Stimulated activated CD8-positive, alpha-beta memory T cell treated with anti-CD3 and anti-CD28 coated beads, Interleukin-2, amount 100 ng/mL, for 1 hour (primary cell): ENCODE data around the gene EGFL8.
A peak's percentile ranks its signal among the peaks of the same experiment; 100 is the strongest.

Source experiments
- DNase-seq, 2 donors: peaks; one replicate each; pipeline ENCODE4 v3.0.0-alpha.2; 2020; ENCODE audit warnings: low read depth in 2 of 2

EGFL8 gene

DNA sequence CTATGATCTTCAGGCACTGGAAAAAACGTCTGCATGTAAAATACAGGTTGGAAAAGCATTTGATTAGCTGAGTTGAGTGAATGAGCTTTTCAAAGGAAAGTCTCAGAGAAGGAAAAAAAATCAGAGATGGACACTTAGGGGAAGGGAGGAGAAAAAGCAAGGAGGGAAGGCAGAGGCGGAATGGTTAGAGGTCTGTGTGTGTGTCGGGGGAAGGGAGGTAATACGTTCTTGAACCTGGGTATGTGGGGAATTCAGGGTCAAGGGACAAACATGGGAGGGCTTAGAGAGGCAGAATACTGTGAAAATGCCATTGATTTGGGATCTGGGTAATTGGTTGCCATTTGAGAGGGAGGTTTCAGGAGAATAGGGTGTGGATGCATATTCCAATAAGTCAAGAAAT is 17.7 kb upstream of the EGFL8 start:
- DNase-seq = no peak

DNA sequence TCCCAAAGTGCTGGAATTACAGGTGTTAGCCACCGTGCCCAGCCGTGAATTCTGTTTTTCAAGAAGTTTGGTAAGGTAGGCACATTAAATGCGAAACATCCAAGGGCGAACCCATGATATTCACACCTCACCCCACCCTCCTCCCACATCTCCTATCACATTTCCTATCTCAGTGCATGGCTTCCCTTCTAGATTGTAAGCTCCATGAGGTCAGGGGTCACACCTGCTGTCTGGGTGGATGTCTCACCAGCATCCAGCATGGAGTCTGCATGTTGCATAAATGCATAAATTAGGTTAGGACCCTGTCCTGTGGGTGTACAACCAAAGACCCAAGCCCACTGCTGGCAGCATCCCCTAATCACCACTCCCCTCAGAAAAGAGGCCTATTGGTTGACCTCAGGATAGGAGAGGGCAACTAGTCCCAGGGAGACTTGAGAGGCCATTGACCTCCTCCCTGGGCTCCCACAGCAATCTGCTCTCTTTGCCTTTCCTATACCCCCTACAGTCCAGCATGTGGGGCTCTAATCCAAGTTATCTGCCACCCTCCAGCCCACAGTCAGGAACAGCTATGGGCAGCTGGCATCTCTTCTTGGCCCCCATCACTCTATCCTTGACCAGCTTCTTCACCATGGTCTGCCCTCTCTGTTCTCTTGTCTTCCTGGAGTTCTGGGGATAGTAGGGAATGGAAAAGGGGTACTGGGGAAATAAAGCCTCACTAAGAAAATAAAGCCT is 16.8 kb upstream of the EGFL8 start:
- DNase-seq = no peak

DNA sequence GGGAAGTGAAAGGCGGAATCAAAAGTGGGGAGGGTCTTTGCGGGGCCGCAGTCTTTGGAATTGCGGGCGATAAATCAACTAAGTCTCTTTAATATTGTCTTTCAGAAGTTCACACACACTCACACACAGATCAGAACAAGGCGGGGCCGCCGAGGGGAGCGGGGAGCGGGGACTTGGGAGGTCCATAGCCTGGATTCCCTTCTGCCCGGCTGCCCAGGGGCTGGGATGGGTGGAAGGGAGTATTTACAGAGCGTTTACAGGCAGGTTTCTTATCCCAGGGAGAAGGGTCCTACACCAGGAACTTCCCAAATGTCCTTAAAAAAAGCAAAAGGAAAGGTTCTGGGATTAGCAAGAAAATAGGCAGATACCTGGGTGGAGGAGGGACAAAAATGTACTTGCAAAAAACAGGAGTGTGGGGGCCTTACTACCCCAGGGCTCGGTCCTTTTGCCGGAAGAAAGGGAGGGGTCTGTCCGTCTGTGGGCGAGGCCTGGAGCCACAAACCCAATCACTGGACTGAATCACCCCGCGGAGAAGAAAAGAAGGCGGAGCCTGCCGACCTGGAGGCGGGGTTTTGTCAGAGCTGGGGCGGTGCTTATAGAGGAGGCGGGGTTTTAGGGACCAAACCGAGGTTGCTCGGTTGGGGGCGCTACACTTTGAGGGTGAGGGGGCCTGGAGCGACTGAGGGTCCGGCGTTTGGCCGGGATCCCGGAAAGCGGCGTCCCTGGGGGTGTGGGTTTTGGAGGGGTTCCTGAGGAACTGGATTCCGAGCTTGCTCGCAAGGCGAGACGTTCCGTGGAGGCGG is 15.9 kb upstream of the EGFL8 start:
- peak; percentile 37 to 50 for DNase-seq

GRCh38 chr6:32149092-32149755 is 15.2 kb upstream of the EGFL8 start:
- no peak for DNase-seq

GRCh38 chr6:32149932-32150870 is 14.2 kb upstream of the EGFL8 start:
- DNase-seq = no peak

GRCh38 chr6:32151181-32151862 is 13.1 kb upstream of the EGFL8 start:
- DNase-seq = no peak

- DNase-seq = no peak
Measured at GRCh38 chr6:32151863-32152768, 12.3 kb upstream of the EGFL8 start, which contains the start of gene PRRT1. TSS of gene PRRT1 (minus strand) at chr6:32151939. CDS start at chr6:32151827, 112 bp downstream.

GRCh38 chr6:32152769-32153563 is 11.4 kb upstream of the EGFL8 start:
- no peak for DNase-seq

- peak; percentile 57 to 65 for DNase-seq
Measured at GRCh38 chr6:32153564-32154513, 10.6 kb upstream of the EGFL8 start, which contains the start of gene PPT2. TSS of gene PPT2 (plus strand) at chr6:32154141. CDS start at chr6:32154595, 454 bp downstream.

DNA sequence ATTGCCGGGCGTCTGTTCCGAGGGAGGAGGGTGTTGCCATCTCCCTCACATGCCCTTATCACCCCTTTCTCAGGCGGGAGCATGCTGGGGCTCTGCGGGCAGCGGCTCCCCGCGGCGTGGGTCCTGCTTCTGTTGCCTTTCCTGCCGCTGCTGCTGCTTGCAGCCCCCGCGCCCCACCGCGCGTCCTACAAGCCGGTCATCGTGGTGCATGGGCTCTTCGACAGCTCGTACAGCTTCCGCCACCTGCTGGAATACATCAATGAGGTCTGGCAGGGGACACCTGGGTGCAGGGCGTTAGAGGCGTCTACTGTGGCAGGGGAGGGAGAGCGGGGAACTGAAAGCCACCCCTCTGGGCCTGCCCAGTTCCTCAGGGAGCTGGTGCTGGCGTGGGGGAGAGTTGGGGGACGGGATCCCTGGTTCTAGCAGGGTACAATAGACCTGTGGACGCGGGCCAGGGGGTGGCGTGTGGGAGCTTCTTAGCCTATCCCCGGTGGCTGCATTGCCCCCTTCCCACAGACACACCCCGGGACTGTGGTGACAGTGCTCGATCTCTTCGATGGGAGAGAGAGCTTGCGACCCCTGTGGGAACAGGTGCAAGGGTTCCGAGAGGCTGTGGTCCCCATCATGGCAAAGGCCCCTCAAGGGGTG is 9.8 kb upstream of the EGFL8 start:
- DNase-seq = peak in 1 of 2 donors; percentile 42

DNA sequence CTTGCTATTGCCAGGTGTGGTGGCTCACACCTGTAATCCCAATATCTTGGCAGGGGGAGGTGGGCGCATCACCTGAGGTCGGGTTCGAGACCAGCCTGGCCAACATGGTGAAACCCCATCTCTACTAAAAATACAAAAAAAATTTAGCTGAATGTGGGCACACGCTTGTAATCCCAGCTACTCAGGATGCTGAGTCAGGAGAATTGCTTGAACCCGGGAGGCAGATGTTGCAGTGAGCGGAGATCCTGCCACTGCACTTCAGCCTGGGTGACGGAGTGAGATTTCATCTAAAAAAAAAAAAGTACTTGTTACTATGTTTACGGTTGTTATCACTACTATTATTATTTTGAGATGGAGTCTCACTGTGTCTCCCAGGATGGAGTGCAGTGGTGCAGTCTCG is 7.5 kb upstream of the EGFL8 start:
- no peak for DNase-seq

- DNase-seq = no peak
Measured at GRCh38 chr6:32158052-32158451, 6.3 kb upstream of the EGFL8 start.

DNA sequence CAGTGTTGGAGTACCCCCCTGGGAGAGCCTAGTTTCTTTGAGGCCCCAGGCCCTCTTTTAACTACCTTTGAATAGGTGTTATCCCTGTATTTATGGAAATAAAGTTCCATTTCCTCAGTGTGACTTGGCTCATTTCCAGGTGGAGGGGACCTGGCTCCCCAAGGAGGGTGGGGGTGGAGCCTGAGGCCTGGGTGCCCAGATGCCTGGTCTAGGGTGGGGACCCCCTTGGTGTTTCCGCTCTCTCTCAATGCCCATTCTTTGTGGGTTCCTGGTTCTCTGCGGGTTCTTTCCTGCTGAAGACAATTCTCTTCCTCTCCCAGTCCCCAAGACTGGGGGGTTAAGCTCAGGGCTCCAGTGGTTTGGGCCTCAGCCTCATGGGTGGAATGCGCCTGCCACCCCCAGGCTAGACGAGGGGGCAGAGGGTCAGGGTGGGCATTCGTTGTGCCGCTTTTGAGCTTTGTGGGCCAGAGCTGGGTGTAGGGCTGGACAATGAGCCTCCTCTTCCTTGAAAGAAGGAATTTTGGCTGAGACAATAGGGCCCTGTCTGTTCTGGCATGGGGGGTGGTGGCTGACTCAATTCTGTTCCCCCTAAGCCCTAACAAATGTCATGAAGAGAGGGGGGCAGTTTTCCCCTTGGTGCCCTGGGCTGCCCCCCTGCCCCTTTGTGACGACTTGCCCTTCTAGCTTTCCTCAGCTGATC is 686 bp upstream of the EGFL8 start:
- DNase-seq = no peak

- DNase-seq = no peak
Measured at GRCh38 chr6:32166411-32167061, 2.1 kb downstream of the EGFL8 start.

- DNase-seq = no peak
Measured at GRCh38 chr6:32167154-32167760, 2.9 kb downstream of the EGFL8 start.
